ENCODE results near the gene IFIT1. TPM values are rescaled to one million over a fixed set of nuclear protein-coding genes. Genes with fewer than 3 reads are reported as not detected.
"Not testable (repeated sequence)": the region's sequence is repeated elsewhere in the genome, so short reads cannot be mapped to it uniquely, and the experiment has no call there.

Gene IFIT1
- total RNA-seq, 1 donor from 2014 or later: 20.5 TPM

GRCh38 chr10:89398003-89398749, 5.8 kb downstream of the IFIT1 start:
- no peak for DNase-seq (ENCODE audit: low spot score)

DNA sequence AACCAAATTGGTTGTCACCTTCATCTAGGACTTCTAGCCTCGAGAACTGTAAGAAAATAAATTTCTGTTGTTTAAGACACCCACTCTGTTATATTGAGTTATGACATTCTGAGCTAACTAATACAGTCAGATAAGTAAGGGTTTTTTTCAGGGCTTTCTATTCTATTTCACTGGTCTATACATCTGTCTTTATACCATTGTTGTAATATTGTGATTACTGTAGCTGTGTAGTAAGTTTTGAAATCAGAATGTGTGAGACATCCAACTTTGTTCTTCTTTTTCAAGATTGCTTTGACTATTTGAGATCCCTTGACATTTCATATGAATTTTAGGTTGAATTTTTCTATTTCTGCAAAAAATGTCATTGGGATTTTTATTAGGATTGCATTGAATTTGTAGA, 7.5 kb downstream of the IFIT1 start:
- DNase-seq (ENCODE audit: low spot score): no peak

DNA sequence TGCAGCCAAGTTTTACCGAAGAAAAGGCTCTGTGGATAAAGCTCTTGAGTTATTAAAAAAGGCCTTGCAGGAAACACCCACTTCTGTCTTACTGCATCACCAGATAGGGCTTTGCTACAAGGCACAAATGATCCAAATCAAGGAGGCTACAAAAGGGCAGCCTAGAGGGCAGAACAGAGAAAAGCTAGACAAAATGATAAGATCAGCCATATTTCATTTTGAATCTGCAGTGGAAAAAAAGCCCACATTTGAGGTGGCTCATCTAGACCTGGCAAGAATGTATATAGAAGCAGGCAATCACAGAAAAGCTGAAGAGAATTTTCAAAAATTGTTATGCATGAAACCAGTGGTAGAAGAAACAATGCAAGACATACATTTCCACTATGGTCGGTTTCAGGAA, 10.6 kb downstream of the IFIT1 start:
- no peak for DNase-seq (ENCODE audit: low spot score)

DNA sequence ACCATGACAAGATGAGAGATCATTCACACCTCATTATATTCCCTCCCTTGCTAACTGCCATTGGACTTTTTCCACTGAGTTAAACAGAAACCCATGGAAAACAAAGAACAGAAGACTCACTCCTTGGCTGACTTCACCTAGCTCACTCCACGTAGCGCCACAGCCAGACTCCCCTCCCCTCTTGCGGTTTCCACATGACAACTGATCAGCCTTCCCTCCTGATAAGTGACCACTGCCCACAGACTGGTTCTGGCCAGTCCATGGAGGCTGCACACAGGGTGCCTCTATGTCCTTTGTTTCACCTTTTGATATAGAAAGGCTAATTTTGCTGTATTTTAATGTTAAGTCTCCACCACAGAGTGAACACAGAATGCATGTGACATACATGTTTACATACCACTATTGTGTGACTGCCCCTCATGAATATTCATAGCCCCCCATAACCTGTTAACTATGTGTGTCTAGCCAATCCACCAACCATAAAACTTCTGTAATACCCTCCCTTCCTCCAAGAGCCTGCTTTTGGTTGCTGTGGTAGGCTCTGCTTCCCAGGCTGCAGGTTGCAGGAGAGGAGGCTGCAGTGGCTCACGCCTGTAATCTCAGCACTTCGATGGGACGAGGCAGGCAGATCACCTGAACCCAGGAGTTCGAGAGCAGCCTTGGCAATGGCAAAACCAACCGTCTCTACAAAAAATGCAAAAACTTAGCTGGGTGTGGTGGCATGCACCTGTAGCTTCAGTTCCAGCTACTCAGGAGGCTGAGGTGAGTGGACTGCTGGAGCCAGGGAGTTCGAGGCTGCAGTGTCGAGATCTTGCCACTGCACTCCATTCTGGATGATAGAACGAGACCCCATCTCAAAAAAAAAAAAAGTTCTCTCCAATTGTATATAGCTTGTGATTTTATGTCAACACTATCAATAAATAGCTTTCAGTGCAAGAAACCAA, 12.0 kb downstream of the IFIT1 start:
- DNase-seq (ENCODE audit: low spot score): no peak

- not testable (repeated sequence) for DNase-seq (ENCODE audit: low spot score)
These were observed 13.8 kb downstream of the IFIT1 start for GRCh38 chr10:89406178-89406577.

DNA sequence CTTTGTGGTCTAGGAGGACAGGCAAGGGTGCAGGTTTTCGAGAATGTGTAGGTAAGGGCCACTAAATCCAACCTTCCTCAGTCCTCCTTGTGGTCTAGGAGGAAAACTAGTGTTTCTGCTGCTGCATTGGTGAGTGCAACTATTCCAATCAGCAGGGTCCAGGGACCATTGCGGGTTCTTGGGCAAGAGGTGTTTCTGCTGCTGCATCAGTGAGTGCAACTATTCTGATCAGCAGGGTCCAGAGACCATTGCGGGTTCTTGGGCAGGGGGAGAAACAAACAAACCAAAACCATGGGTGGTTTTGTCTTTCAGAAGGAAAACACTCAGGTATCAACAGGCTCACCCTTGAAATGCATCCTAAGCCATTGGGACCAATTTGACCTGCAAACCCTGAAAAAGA, 15.4 kb downstream of the IFIT1 start:
- not testable (repeated sequence) for DNase-seq (ENCODE audit: low spot score)

DNA sequence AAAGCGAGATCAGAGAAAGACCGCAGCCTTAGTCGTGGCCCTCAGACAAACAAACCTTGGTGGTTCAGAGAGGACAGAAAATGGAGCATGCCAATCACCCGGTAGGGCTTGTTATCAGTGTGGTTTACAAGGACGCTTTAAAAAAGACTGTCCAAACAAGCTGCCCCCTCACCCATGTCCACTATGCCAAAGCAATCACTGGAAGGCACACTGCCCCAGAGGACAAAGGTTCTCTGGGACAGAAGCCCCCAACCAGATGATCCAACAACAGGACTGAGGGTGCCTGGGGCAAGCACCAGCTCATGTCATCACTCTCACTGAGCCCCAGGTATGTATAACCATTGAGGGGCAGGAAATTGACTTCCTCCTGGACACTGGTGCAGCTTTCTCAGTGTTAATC, 16.9 kb downstream of the IFIT1 start:
- not testable (repeated sequence) for DNase-seq (ENCODE audit: low spot score)

- DNase-seq (ENCODE audit: low spot score): not testable (repeated sequence)
These were observed 18.1 kb downstream of the IFIT1 start for GRCh38 chr10:89410551-89410950.

GRCh38 chr10:89411135-89411534, 18.7 kb downstream of the IFIT1 start:
- not testable (repeated sequence) for DNase-seq (ENCODE audit: low spot score)

DNA sequence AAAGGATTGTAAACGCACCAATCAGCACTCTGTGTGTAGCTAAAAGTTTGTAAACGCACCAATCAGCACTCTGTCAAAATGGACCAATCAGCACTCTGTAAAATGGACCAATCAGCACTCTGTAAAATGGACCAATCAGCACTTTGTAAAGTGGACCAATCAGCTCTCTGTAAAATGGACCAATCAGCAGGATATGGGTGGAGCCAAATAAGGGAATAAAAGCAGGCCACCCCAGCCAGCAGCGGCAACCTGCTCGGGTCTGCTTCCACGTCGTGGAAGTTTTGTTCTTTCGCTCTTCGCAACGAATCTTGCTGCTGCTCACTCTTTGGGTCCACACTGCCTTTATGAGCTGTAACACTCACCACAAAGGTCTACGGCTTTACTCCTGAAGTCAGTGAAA, 19.9 kb downstream of the IFIT1 start:
- DNase-seq (ENCODE audit: low spot score): not testable (repeated sequence)

GRCh38 chr10:89413398-89413912, 21.0 kb downstream of the IFIT1 start:
- no peak for DNase-seq (ENCODE audit: low spot score)

DNA sequence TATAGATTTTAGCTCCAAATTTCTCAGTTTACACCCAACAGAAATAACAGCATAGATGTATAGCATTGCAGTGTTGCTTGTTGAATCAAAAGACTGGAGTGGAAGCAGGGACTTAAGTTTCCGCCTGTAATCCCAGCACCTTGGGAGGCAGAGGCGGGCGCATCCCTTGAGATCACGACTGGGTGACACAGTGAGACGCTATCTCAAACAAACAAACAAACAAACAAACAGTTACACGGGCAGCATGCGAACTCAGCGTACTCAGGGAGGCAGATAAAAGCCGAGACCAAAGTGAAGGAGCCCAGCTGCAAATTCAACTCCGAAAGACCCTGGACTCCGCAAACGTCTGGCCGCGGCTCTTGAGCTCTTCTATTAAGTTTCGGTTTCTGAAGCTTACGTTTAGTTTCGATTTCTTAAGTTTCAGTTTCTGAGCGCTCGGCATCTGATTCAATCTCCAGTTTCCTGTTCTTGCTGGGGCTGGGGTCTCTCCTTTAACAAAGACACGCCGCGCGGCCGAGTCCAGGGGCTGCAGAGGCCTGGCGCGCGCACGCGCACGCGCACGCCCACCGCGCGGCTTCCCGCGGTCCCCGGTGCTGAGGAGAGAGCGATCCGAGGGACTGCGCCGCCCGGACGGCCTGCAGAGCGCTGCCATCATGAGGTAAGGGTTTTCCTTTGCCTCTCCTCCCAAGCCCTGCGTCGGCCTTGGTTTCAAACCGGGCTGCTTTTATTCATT, 21.9 kb downstream of the IFIT1 start, which contains the start of gene IFIT5:
IFIT5 (plus strand) TSS at position 423 of the 733 bp plus-strand sequence; CDS start at position 654, 231 bp downstream.
- DNase-seq (ENCODE audit: low spot score): peak; percentile 87

- DNase-seq (ENCODE audit: low spot score): peak; percentile 56
These were observed 22.7 kb downstream of the IFIT1 start for GRCh38 chr10:89414879-89415821.

- DNase-seq (ENCODE audit: low spot score): no peak
These were observed 24.0 kb downstream of the IFIT1 start for GRCh38 chr10:89416465-89416864.

- DNase-seq (ENCODE audit: low spot score): no peak
These were observed 27.1 kb downstream of the IFIT1 start for GRCh38 chr10:89419548-89419947.

GRCh38 chr10:89421018-89421476, 28.6 kb downstream of the IFIT1 start:
- peak; percentile 59 for DNase-seq (ENCODE audit: low spot score)

GRCh38 chr10:89425000-89425399, 32.6 kb downstream of the IFIT1 start:
- no peak for DNase-seq (ENCODE audit: low spot score)

- peak; percentile 67 for DNase-seq (ENCODE audit: low spot score)
These were observed 33.9 kb downstream of the IFIT1 start for GRCh38 chr10:89426230-89426868.

DNA sequence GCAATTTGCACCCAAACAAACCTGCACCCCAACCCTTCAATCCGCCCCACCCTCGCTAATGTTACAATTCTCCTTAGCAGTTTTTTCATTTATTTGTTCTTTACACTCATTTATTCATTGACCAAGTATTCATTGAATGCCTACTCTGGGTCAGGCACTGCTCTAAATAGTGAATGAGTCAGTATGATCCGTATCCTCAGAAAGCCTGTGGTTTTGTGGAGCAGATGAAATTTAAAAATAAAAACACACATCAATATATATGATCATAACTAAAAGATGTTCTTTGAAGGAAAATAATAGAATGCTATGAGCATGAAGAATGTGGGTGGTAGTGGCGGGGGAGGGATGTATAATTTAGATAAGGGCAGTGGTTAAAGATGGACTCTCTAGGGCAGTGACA, 35.2 kb downstream of the IFIT1 start:
- no peak for DNase-seq (ENCODE audit: low spot score)

GRCh38 chr10:89428877-89429276, 36.5 kb downstream of the IFIT1 start:
- DNase-seq (ENCODE audit: low spot score): no peak
